Natural killer cell (primary cell): ENCODE data around the gene EXOC4. TPM values are rescaled to one million over a fixed set of nuclear protein-coding genes. Genes with fewer than 3 reads are reported as not detected.

Experiments
- ATAC-seq, 3 donors: fragments of 150-1000 bp in 2 of 3; fragments of 200-7000 bp in 1 of 3; cut with Tn5 transposase; 1 replicate in 1 of 3; 2 replicates in 2 of 3; pipeline ENCODE4 v1.10.0; 2021; ENCODE audit warnings: mild to moderate bottlenecking in 2 of 3, moderate library complexity in 2 of 3
- DNase-seq, 2 donors: peaks; one replicate each; pipeline versions ENCODE4 v3.0.0 to v3.0.0-alpha.2; 2013 to 2021; ENCODE audit warnings: mixed read lengths in 1 of 2
- H3K27ac ChIP-seq: one replicate; pipeline ENCODE4 v1.5.1; 2013; ENCODE audit warnings: mild to moderate bottlenecking, low read length
- H3K27me3 ChIP-seq: one replicate; pipeline ENCODE4 v1.6.1; 2013; ENCODE audit warnings: low read length; ENCODE audit not compliant: control insufficient read depth, insufficient read depth
- H3K36me3 ChIP-seq: one replicate; pipeline ENCODE4 v1.6.1; 2013; ENCODE audit warnings: low read length; ENCODE audit not compliant: control insufficient read depth, insufficient read depth
- H3K4me1 ChIP-seq: one replicate; pipeline ENCODE4 v1.6.1; 2013; ENCODE audit warnings: low read length; ENCODE audit not compliant: control insufficient read depth, insufficient read depth
- H3K4me3 ChIP-seq: one replicate; pipeline ENCODE4 v1.5.1; 2013; ENCODE audit warnings: low read length
- H3K9me3 ChIP-seq: one replicate; pipeline ENCODE4 v1.6.1; 2013; ENCODE audit warnings: low read length; ENCODE audit not compliant: control insufficient read depth, insufficient read depth
- H3K27ac Mint-ChIP-seq, 2 donors: one replicate each; pipeline ENCODE4 v1.8.0; 2022; ENCODE audit warnings: mild to moderate bottlenecking in 2 of 2, mixed read lengths in 2 of 2, moderate library complexity in 1 of 2
- H3K27me3 Mint-ChIP-seq, 2 donors: one replicate each; pipeline ENCODE4 v1.8.0; 2022; ENCODE audit warnings: low read depth in 2 of 2, mixed read lengths in 2 of 2
- H3K36me3 Mint-ChIP-seq: one replicate; pipeline ENCODE4 v1.8.0; 2022; ENCODE audit warnings: mixed read lengths
- H3K4me1 Mint-ChIP-seq, 2 donors: one replicate each; pipeline ENCODE4 v1.8.0; 2022; ENCODE audit warnings: mixed read lengths in 2 of 2
- H3K4me3 Mint-ChIP-seq: one replicate; pipeline ENCODE4 v1.8.0; 2022; ENCODE audit warnings: mild to moderate bottlenecking, moderate library complexity, mixed read lengths
- H3K9me3 Mint-ChIP-seq, 2 donors: one replicate each; pipeline ENCODE4 v1.8.0; 2022; ENCODE audit warnings: mixed read lengths in 2 of 2
- WGBS: methylation state at CpG from one replicate; pipeline ENCODE4 v1.1.7; 2013; ENCODE audit warnings: missing lambda C conversion rate; ENCODE audit not compliant: insufficient coverage; 5-methylcytosine and 5-hydroxymethylcytosine counted together
- intact Hi-C: fragments of 100-400 bp; cut with micrococcal nuclease; formaldehyde crosslinking; loops from one replicate; pipeline ENCODE4 v1.14.2; 2022
- total RNA-seq, 4 donors: library from RNA; stranded (reverse); fragments of 120-200 nt in 1 of 4; gene quantifications; one replicate each; pipeline versions ENCODE4 v1.2.3 to v1.2.4, GENCODE V29; 2013 to 2022
- TF ChIP-seq, protein P1 (sequence below): fragments of 200-600 bp; IDR thresholded peaks from one replicate; pipeline ENCODE4 v1.8.0; 2022; ENCODE audit warnings: antibody characterized with exemption

The EXOC4 gene
- total RNA-seq, 3 donors from 2014 or later (not counting 1 experiment from before 2014, with no cell fraction given), result 105 to 148 (median 123) TPM

- Histone ChIP-seq H3K9me3 (no peaks in the 10 kb centered on the region), H3K4me1 (no peaks in the 10 kb centered on the region), H3K4me3 (no peak overlapping the region), H3K27me3 (no peaks in the 10 kb centered on the region), H3K27ac (no peak overlapping the region), H3K36me3 (peaks cover 3% of the 10 kb centered on the region)
- no peaks in the 10 kb centered on the region for H3K27me3 Mint-ChIP-seq
- no peak overlapping the region for H3K4me3 Mint-ChIP-seq
- no peak for ATAC-seq
- H3K9me3 Mint-ChIP-seq, result no peaks in the 10 kb centered on the region
- no peak overlapping the region for H3K27ac Mint-ChIP-seq
- WGBS, result 48% methylated on average over 2 of the region's 2 CpGs
- TF ChIP-seq, protein P1, sequence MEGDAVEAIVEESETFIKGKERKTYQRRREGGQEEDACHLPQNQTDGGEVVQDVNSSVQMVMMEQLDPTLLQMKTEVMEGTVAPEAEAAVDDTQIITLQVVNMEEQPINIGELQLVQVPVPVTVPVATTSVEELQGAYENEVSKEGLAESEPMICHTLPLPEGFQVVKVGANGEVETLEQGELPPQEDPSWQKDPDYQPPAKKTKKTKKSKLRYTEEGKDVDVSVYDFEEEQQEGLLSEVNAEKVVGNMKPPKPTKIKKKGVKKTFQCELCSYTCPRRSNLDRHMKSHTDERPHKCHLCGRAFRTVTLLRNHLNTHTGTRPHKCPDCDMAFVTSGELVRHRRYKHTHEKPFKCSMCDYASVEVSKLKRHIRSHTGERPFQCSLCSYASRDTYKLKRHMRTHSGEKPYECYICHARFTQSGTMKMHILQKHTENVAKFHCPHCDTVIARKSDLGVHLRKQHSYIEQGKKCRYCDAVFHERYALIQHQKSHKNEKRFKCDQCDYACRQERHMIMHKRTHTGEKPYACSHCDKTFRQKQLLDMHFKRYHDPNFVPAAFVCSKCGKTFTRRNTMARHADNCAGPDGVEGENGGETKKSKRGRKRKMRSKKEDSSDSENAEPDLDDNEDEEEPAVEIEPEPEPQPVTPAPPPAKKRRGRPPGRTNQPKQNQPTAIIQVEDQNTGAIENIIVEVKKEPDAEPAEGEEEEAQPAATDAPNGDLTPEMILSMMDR, result no peak
- intact Hi-C loops, result no loop called here
- peaks cover 4% of the 10 kb centered on the region for H3K36me3 Mint-ChIP-seq
- DNase-seq, result no peak
- H3K4me1 Mint-ChIP-seq, result peaks cover 0 to 5% of the 10 kb centered on the region in 2 donors
Measured at GRCh38 chr7:133934977-133935330, 682.1 kb downstream of the EXOC4 start.

- no peak overlapping the region for H3K27ac Mint-ChIP-seq
- ATAC-seq, result no peak
- H3K9me3 Mint-ChIP-seq, result no peaks in the 10 kb centered on the region
- WGBS, result 93% methylated on average over 6 of the region's 7 CpGs
- no peak overlapping the region for H3K4me3 Mint-ChIP-seq
- no peaks in the 10 kb centered on the region for H3K27me3 Mint-ChIP-seq
- DNase-seq, result no peak
- no peak overlapping the region for H3K27ac ChIP-seq
- no peaks in the 10 kb centered on the region for H3K4me1 Mint-ChIP-seq
- intact Hi-C loops, result no loop called here
- H3K4me1 ChIP-seq, result no peaks in the 10 kb centered on the region
- peaks cover 8% of the 10 kb centered on the region for H3K36me3 Mint-ChIP-seq
- H3K27me3 ChIP-seq, result no peaks in the 10 kb centered on the region
- peaks cover 4% of the 10 kb centered on the region for H3K36me3 ChIP-seq
- no peaks in the 10 kb centered on the region for H3K9me3 ChIP-seq
- no peak overlapping the region for H3K4me3 ChIP-seq
- TF ChIP-seq, protein P1, result no peak
Measured at GRCh38 chr7:133936074-133936473, 683.2 kb downstream of the EXOC4 start.

GRCh38 chr7:133937786-133938185 is 684.9 kb downstream of the EXOC4 start:
- Histone ChIP-seq H3K27ac (no peak overlapping the region), H3K9me3 (no peaks in the 10 kb centered on the region), H3K27me3 (no peaks in the 10 kb centered on the region), H3K4me3 (no peak overlapping the region), H3K4me1 (no peaks in the 10 kb centered on the region), H3K36me3 (peaks cover 4% of the 10 kb centered on the region)
- peaks cover 15% of the 10 kb centered on the region for H3K36me3 Mint-ChIP-seq
- WGBS, result 96% methylated on average over 4 of the region's 6 CpGs
- H3K9me3 Mint-ChIP-seq, result no peaks in the 10 kb centered on the region
- ATAC-seq (no peak), DNase-seq (no peak)
- H3K27me3 Mint-ChIP-seq, result no peaks in the 10 kb centered on the region
- H3K4me1 Mint-ChIP-seq, result no peaks in the 10 kb centered on the region
- H3K27ac Mint-ChIP-seq, result no peak overlapping the region
- TF ChIP-seq, protein P1, result no peak
- intact Hi-C loops, result no loop called here
- no peak overlapping the region for H3K4me3 Mint-ChIP-seq

DNA sequence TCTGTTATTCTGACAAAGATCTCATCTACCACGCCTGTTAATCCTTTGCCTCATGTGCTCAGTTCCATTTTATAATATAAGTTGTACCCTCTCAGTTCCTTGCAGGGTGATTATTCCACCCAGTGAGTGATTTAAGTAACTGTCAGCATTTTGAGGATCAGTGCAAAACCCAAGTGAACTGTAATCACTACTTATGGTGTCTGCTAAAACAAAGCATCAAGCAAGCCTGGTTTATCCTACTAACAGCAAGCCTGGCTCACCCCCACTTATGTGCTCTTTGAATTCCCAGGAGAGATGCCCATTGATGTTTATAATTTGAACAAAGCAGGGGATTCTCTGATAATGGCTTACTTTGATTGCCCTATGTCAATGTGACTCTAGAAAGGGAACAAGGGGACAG is 687.5 kb downstream of the EXOC4 start:
- ATAC-seq (no peak), DNase-seq (no peak)
- no peaks in the 10 kb centered on the region for H3K4me1 ChIP-seq
- Mint-ChIP-seq H3K9me3 (no peaks in the 10 kb centered on the region), H3K27ac (no peak overlapping the region), H3K4me3 (no peak overlapping the region), H3K27me3 (no peaks in the 10 kb centered on the region), H3K36me3 (peaks cover 15% of the 10 kb centered on the region), H3K4me1 (peaks cover 0 to 5% of the 10 kb centered on the region in 2 donors)
- H3K36me3 ChIP-seq, result peaks cover 4% of the 10 kb centered on the region
- no peak overlapping the region for H3K4me3 ChIP-seq
- intact Hi-C loops, result no loop called here
- H3K27me3 ChIP-seq, result no peaks in the 10 kb centered on the region
- TF ChIP-seq, protein P1, result no peak
- 80% methylated on average over 1 of the region's 1 CpG for WGBS
- no peak overlapping the region for H3K27ac ChIP-seq
- no peaks in the 10 kb centered on the region for H3K9me3 ChIP-seq
